ENCODE data around the gene MYMX.

The MYMX gene

DNA sequence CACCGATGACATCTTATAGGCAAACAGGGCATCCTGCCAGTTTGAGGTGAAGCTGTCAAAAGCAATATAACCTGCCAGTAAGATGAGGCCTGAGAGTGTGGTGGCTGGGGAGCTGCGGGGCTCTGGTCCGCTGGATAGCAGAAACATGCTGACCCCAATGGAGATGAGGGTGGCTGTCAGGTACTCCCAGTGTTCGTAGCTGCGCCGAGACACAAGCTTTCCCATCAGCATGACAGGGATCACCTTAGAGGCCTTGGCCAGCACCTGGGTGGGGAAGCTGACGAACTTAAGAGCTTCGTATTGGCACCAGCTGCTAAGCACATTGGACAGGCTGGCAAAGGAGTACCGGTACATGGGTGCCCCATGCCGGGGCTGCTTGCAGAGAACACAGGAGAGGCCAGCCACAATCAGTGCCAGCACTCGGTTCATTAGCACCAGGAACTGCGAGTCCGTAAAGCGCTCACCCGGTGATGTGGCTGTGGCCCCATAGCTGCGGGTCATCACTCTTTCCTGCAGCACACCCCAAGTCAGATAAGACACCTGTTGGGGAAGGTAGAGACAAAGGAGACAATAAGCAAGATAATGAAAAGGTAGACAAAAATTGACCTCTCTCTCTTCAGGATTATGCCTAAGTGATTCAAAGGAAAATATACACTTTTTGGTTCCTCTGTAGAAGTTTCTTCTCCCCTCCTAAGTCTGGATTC lies 38.5 kb downstream of the MYMX start:
- H3K36me3 Mint-ChIP-seq (ENCODE audit: low read depth) = peaks cover 73% of the 10 kb centered on the region
- no peaks in the 10 kb centered on the region for H3K27me3 Mint-ChIP-seq (ENCODE audit: low read depth)
- H3K4me3 Mint-ChIP-seq = peak overlapping the region; percentile 87
- no peaks in the 10 kb centered on the region for H3K9me3 Mint-ChIP-seq
- peak overlapping the region; percentile 80 for H3K27ac Mint-ChIP-seq
- peaks cover 50% of the 10 kb centered on the region for H3K4me1 Mint-ChIP-seq (ENCODE audit: low read depth)

DNA sequence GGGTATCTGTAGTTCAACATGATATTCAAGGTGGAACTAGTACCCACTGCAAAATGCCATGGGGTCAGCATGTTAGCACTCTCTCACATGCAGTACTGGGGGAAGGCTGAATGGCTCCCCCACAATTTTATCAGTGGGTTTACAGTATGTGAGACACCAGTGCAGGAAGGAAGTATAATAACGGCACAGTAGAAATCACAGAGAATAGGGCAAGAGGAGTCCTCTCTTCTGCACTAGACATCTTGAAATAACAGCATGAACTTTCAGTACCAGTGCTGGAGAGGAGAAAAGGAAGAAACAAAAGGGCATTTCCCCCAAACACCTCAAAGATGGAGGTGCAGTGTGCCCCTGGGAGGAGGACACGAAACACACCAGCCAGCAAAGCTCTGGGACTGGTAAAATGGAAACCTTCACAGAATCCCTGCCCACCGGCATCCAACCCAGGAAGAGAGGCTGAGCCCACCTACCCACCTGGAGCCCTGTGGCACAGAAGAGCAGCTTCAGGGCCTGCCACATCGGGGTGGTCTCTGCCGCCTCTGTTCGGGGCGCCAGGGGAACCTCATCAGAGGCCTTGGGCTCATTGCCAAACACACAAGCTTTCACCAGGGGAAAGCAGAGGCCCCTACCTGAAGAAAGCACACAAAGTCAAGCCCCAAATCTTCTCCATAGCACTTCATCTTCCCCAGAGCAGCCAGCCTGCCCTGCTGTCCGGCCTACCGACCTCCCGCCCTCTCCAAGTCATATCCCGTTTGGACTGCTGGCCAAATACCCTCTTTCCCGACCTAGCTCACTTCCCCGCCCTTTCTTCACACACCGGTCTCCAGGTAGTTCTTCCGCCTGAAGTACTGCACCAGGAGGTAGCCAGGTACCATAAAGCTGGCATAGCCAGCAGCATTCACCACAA lies 39.4 kb downstream of the MYMX start:
- H3K27me3 Mint-ChIP-seq (ENCODE audit: low read depth) = no peaks in the 10 kb centered on the region
- H3K4me3 Mint-ChIP-seq = peak overlapping the region; percentile 87
- H3K36me3 Mint-ChIP-seq (ENCODE audit: low read depth) = peaks cover 72% of the 10 kb centered on the region
- H3K4me1 Mint-ChIP-seq (ENCODE audit: low read depth) = peaks cover 53% of the 10 kb centered on the region
- H3K9me3 Mint-ChIP-seq = no peaks in the 10 kb centered on the region
- H3K27ac Mint-ChIP-seq = peak overlapping the region; percentile 80

- peak overlapping the region; percentile 87 for H3K4me3 Mint-ChIP-seq
- peaks cover 70% of the 10 kb centered on the region for H3K36me3 Mint-ChIP-seq (ENCODE audit: low read depth)
- H3K27ac Mint-ChIP-seq = peak overlapping the region; percentile 80
- H3K27me3 Mint-ChIP-seq (ENCODE audit: low read depth) = no peaks in the 10 kb centered on the region
- no peaks in the 10 kb centered on the region for H3K9me3 Mint-ChIP-seq
- peaks cover 52% of the 10 kb centered on the region for H3K4me1 Mint-ChIP-seq (ENCODE audit: low read depth)
Measured at GRCh38 chr6:44256775-44257024, 40.0 kb downstream of the MYMX start.

DNA sequence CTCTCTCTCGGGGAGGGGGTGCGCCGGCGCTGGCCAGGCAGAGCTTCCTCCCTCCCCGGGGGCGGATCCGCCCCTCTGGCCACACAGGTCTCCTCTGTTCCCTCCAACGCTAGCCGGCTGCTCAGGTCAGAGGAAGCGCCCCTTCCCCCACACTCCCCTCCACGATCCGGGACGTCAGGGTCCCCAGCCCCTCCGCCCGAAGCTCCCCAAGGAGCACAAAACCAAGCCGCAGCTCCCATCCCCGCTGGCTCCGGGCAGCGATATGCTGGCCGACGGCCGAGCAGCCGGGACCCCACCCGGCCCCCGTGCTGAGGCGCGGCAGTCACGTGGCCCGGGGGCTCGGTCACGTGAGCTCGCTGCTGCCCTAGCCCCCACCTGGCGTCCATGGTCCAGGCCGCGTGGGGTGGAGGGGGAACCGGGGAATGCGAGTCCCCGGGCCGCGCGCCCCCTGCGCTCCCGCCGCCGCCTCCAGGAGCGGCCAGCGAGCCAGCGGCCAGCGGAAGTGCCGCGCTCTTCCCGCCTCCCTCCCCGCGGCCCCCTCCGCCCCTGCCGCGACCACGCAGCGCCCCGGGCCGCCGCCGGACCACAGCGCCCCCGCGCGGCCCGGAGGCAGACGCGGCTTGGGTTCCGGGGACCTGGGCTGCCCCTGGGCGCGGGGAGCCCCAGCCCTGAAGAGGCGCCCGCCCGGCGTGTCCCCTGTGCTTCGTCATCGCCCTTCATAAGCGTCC lies 40.5 kb downstream of the MYMX start, which contains the start of gene SLC35B2:
SLC35B2 (minus strand) TSS at position 504 of the 728 bp plus-strand sequence; CDS start at position 386, 118 bp downstream.
- Mint-ChIP-seq H3K9me3 (no peaks in the 10 kb centered on the region), H3K4me3 (peak within 1 kb of the TSS; percentile 87), H3K4me1 (ENCODE audit: low read depth) (peaks cover 51% of the 10 kb centered on the region), H3K27ac (peak within 1 kb of the TSS; percentile 86), H3K27me3 (ENCODE audit: low read depth) (no peaks in the 10 kb centered on the region), H3K36me3 (ENCODE audit: low read depth) (peaks cover 68% of the 10 kb centered on the region)

- no peaks in the 10 kb centered on the region for H3K27me3 Mint-ChIP-seq (ENCODE audit: low read depth)
- H3K27ac Mint-ChIP-seq = peak overlapping the region; percentile 86
- peaks cover 55% of the 10 kb centered on the region for H3K4me1 Mint-ChIP-seq (ENCODE audit: low read depth)
- peak overlapping the region; percentile 81 for H3K4me3 Mint-ChIP-seq
- H3K9me3 Mint-ChIP-seq = no peaks in the 10 kb centered on the region
- peaks cover 67% of the 10 kb centered on the region for H3K36me3 Mint-ChIP-seq (ENCODE audit: low read depth)
Measured at GRCh38 chr6:44257753-44258324, 41.1 kb downstream of the MYMX start.

GRCh38 chr6:44258325-44258863 lies 41.7 kb downstream of the MYMX start:
- Mint-ChIP-seq H3K36me3 (ENCODE audit: low read depth) (peaks cover 67% of the 10 kb centered on the region), H3K27me3 (ENCODE audit: low read depth) (no peaks in the 10 kb centered on the region), H3K9me3 (no peaks in the 10 kb centered on the region), H3K4me3 (peak overlapping the region; percentile 81), H3K27ac (peak overlapping the region; percentile 86), H3K4me1 (ENCODE audit: low read depth) (peaks cover 56% of the 10 kb centered on the region)

DNA sequence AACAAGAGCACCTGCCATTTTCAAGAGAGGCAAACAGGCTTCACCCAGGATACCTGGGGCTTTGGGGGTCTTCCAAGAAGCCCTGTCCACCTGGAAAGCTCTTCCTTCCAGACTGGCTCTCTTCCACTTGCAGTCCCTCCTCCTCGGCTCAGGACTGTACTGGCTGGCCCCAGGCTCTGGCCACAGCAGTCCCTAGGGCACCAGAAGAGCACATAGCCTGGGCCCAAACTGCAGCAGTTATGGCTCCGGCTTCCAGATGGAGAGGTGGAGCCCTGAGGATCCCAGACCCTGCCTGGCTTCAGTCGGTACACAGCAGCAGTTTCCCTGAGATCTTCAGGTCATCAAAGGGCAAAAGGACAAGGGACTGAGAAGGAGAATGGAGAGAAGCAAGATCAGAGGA lies 42.2 kb downstream of the MYMX start:
- H3K36me3 Mint-ChIP-seq (ENCODE audit: low read depth) = peaks cover 65% of the 10 kb centered on the region
- no peaks in the 10 kb centered on the region for H3K9me3 Mint-ChIP-seq
- peak overlapping the region; percentile 81 for H3K4me3 Mint-ChIP-seq
- H3K27ac Mint-ChIP-seq = peak overlapping the region; percentile 86
- H3K27me3 Mint-ChIP-seq (ENCODE audit: low read depth) = no peaks in the 10 kb centered on the region
- H3K4me1 Mint-ChIP-seq (ENCODE audit: low read depth) = peaks cover 56% of the 10 kb centered on the region

DNA sequence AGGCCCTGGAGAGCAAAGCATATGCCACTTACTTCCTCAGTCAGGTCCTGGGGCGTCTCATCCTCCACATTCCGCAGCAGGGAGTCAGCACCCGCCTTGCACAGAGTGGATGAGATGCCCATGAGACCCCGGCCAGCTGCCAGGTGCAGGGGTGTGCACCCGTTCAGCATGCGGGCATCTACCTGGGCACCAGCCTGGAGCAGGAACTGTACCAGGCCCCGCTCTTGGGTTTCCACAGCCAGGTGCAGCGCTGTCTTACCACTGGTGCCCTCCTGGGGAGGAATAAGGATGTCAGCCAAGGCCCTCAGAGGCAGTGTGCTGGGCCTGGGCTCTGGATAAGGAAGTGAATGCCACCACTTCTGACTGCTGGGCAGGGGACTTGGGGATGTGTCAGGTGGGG lies 43.3 kb downstream of the MYMX start:
- Mint-ChIP-seq H3K4me1 (ENCODE audit: low read depth) (peaks cover 55% of the 10 kb centered on the region), H3K36me3 (ENCODE audit: low read depth) (peaks cover 66% of the 10 kb centered on the region), H3K27me3 (ENCODE audit: low read depth) (no peaks in the 10 kb centered on the region), H3K9me3 (no peaks in the 10 kb centered on the region), H3K4me3 (no peak overlapping the region), H3K27ac (peak overlapping the region; percentile 17)

DNA sequence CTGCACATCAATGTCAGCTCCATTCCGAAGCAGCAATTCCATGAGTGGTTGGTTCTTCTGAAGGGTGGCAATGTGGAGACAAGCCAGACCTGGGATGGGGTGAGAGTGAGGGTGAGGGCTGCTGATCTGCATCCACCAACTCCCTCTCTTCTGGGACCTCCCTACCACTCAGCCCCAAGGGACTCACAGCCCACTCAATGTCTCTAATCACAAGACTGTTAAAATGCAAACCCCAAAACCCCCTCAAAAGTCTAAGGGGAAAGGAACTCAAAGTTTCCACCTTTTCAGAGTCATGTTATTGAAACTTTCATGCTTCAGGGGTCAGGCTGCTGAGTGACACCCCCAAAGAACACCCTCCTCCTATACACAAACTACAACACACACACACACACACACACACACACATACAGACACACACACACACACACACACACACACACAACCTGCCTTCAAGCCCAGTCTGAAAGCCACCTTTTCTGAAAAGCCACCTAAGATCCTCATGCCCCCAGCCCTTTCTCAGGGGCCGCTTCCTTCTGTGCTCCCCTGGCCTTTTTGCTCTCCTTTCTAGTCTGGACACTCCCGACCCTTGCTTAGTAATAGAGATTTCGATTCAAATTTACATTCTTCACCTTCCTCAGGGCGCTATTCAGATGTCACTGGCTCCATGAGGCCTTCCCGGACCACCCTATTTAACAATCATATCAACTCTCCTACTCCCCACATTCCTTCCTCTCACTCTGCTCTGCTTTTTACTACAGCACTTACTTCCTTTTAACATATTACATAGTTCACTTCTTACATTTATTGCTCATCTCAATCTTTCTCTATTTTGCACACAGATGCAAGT lies 43.9 kb downstream of the MYMX start:
- no peaks in the 10 kb centered on the region for H3K27me3 Mint-ChIP-seq (ENCODE audit: low read depth)
- H3K4me3 Mint-ChIP-seq = no peak overlapping the region
- peaks cover 52% of the 10 kb centered on the region for H3K4me1 Mint-ChIP-seq (ENCODE audit: low read depth)
- no peaks in the 10 kb centered on the region for H3K9me3 Mint-ChIP-seq
- H3K27ac Mint-ChIP-seq = peak overlapping the region; percentile 60
- H3K36me3 Mint-ChIP-seq (ENCODE audit: low read depth) = peaks cover 61% of the 10 kb centered on the region

GRCh38 chr6:44261581-44261980 lies 44.9 kb downstream of the MYMX start:
- Mint-ChIP-seq H3K4me3 (no peak overlapping the region), H3K27ac (no peak overlapping the region), H3K27me3 (ENCODE audit: low read depth) (no peaks in the 10 kb centered on the region), H3K9me3 (no peaks in the 10 kb centered on the region), H3K36me3 (ENCODE audit: low read depth) (peaks cover 55% of the 10 kb centered on the region), H3K4me1 (ENCODE audit: low read depth) (peaks cover 51% of the 10 kb centered on the region)

DNA sequence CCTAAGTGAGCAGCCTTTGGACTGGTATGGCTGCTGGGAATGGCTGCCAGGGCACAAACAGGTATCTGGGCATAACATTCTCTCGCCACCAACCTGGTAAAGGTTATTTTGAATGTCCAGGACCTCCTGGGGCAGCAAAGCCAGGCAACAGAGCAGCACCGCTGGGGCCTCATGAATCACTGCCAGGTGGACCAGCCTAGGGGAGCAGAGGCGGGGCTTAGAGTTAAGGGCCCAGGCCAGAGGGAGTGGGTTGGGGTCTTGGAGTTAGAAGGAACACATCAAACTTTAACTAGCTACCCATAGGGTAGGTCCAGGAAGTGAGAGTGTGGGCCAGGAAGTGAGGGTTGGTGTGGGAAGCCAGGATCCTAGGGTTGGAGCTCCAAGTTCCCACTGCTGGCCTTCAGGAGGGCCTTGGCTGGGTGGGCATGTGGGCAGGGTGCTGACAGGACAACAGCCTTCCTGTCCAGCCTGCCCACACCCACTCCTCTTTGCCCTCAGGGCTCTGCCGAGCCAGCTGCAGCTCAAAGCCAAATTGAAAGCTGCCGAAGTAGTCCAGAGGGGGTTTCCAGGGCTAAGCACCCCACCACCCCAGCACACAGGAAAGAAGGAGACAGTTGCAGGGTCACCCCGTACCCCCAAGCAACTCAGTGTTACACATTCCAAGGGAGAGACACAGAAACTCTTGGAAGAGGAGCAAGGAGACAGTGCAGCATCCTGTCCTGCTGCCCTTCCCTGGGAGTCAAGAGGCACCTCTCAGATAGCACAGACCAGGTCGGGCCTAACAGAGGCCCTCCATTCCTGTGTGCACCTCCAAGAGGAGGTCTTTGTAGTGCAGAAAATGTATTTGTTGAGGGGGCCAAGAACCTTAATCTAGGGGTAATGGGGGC lies 46.0 kb downstream of the MYMX start:
- Mint-ChIP-seq H3K4me3 (peak overlapping the region; percentile 100), H3K9me3 (no peaks in the 10 kb centered on the region), H3K36me3 (ENCODE audit: low read depth) (peaks cover 52% of the 10 kb centered on the region), H3K27ac (peak overlapping the region; percentile 99), H3K4me1 (ENCODE audit: low read depth) (peaks cover 55% of the 10 kb centered on the region), H3K27me3 (ENCODE audit: low read depth) (peaks cover 3% of the 10 kb centered on the region)

DNA sequence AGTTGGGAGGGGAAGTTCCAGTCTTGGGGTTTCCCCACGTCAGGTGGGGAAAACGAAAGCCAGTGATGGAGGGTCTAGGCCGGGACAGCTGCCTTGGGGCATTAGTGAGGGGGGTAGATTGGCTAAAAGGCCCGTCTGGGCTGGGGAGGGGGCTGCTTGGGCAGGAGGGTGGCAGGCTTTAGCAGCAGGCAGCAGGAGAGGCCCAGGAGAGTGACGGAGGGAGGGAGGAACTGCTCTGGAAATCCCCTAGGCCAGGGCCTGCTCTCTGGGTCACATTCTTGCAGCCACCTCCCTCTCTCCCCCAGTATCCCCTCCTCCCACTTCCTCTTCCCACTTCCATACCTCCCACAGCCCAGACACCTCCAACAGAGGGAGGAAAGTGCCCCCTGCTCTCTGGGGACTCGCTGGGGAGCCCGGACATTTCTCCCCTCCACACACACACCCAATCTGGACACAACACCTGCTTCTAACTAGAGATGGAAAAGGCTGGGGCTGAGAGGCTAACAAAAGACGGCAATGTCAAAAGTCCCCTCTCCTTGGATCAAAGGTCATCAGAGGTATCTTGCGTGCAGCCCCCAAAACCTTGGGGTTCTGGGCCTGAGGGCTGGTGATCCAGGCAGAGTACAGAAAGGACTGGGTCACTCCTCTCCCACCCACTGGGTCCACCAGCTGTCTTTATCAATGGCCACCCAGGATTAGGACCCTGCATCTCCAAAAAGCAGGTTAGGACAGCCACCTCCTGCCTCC lies 46.8 kb downstream of the MYMX start:
- peaks cover 10% of the 10 kb centered on the region for H3K27me3 Mint-ChIP-seq (ENCODE audit: low read depth)
- peaks cover 45% of the 10 kb centered on the region for H3K36me3 Mint-ChIP-seq (ENCODE audit: low read depth)
- H3K4me1 Mint-ChIP-seq (ENCODE audit: low read depth) = peaks cover 50% of the 10 kb centered on the region
- peak overlapping the region; percentile 100 for H3K4me3 Mint-ChIP-seq
- H3K9me3 Mint-ChIP-seq = no peaks in the 10 kb centered on the region
- H3K27ac Mint-ChIP-seq = peak overlapping the region; percentile 99

All from T-helper 1 cell treated with Interleukin-12 subunit alpha and Interleukin-12 subunit beta and Interleukin-4 antibody, amounts not matched to agents 30 μg/mL and 1 μg/mL, for 36 hours (primary cell).